HEK293 (cell line): ENCODE measurements around the gene VGLL4.
"Not testable (repeated sequence)": the region's sequence is repeated elsewhere in the genome, so short reads cannot be mapped to it uniquely, and the experiment has no call there.

Experiments
- CTCF ChIA-PET: fragments of 350-600 bp; formaldehyde crosslinking; extraction: SDS; loops from one replicate; lab custom pipeline; 2021; ENCODE audit warnings: antibody characterized with exemption; lab: Yijun Ruan, JAX
- POLR2A ChIA-PET: fragments of 300-600 bp; formaldehyde crosslinking; extraction: SDS; loops from one replicate; lab custom pipeline; 2020; ENCODE audit warnings: antibody characterized with exemption, inconsistent platforms; lab: Yijun Ruan, JAX
- H3K27ac ChIP-seq: fragments of 200-500 bp; sonication (Bioruptor generic); 2 replicates; pipeline ENCODE4 v1.5.1; 2014; ENCODE audit warnings: low read depth, low read length, control low read depth, inconsistent platforms; ENCODE audit errors: extremely low read depth
- H3K36me3 ChIP-seq, 2 experiments: fragments of 200-500 bp in 1 of 2; sonication (Bioruptor generic) in 1 of 2; 1 replicate in 1 of 2; 2 replicates in 1 of 2; pipeline ENCODE4 v1.5.1; 2014 to 2017; ENCODE audit warnings: inconsistent platforms in 2 of 2, low read length in 2 of 2; ENCODE audit not compliant: control insufficient read depth in 2 of 2, insufficient read depth in 1 of 2
- H3K4me1 ChIP-seq: fragments of 200-500 bp; sonication (Bioruptor generic); 2 replicates; pipeline ENCODE4 v1.5.1; 2014; ENCODE audit warnings: mild to moderate bottlenecking, low read length, inconsistent platforms; ENCODE audit not compliant: control insufficient read depth, insufficient read depth
- H3K4me3 ChIP-seq: 2 replicates; pipeline ENCODE4 v1.5.1; 2011; ENCODE audit warnings: low read depth, mild to moderate bottlenecking, control low read depth, low read length, moderate library complexity
- H3K9me3 ChIP-seq: fragments of 200-500 bp; sonication (Bioruptor generic); 2 replicates; pipeline ENCODE4 v1.5.1; 2014; ENCODE audit warnings: low read depth, low read length, inconsistent platforms; ENCODE audit not compliant: control insufficient read depth, insufficient read depth
- GFI1B ChIP-seq: fragments of 450-650 bp; formaldehyde crosslinking; IDR thresholded peaks from 2 replicates; pipeline ENCODE4 v1.5.1; 2016; ENCODE audit warnings: missing biosample characterization, missing genetic modification characterization
- GLIS1 ChIP-seq: fragments of 450-650 bp; formaldehyde crosslinking; IDR thresholded peaks from 2 replicates; pipeline ENCODE4 v1.5.1; 2016; ENCODE audit warnings: missing biosample characterization, missing genetic modification characterization
- KLF7 ChIP-seq: fragments of 450-650 bp; formaldehyde crosslinking; IDR thresholded peaks from 2 replicates; pipeline ENCODE4 v1.5.1; 2016; ENCODE audit warnings: missing biosample characterization, missing genetic modification characterization, borderline replicate concordance
- REPIN1 ChIP-seq: fragments of 450-650 bp; formaldehyde crosslinking; IDR thresholded peaks from 2 replicates; pipeline ENCODE4 v1.5.1; 2017; ENCODE audit warnings: missing biosample characterization, missing genetic modification characterization, low read depth
- SCRT2 ChIP-seq: fragments of 450-650 bp; formaldehyde crosslinking; IDR thresholded peaks from 2 replicates; pipeline ENCODE4 v1.5.1; 2016; ENCODE audit warnings: missing biosample characterization, missing genetic modification characterization
- SP3 ChIP-seq: fragments of 450-650 bp; formaldehyde crosslinking; IDR thresholded peaks from 2 replicates; pipeline ENCODE4 v1.5.1; 2016; ENCODE audit warnings: missing biosample characterization, missing genetic modification characterization
- SP7 ChIP-seq: fragments of 450-650 bp; formaldehyde crosslinking; IDR thresholded peaks from 2 replicates; pipeline ENCODE4 v1.5.1; 2016; ENCODE audit warnings: missing biosample characterization, missing genetic modification characterization
- WT1 ChIP-seq: fragments of 450-650 bp; formaldehyde crosslinking; IDR thresholded peaks from 2 replicates; pipeline ENCODE4 v1.5.1; 2016; ENCODE audit warnings: missing biosample characterization, missing genetic modification characterization
- YY1 ChIP-seq: fragments of 450-650 bp; formaldehyde crosslinking; IDR thresholded peaks from 2 replicates; pipeline ENCODE4 v1.5.1; 2018; ENCODE audit warnings: missing biosample characterization, missing genetic modification characterization
- ZBTB1 ChIP-seq: fragments of 450-650 bp; formaldehyde crosslinking; IDR thresholded peaks from 2 replicates; pipeline ENCODE4 v1.5.1; 2016; ENCODE audit warnings: missing biosample characterization, missing genetic modification characterization
- ZBTB17 ChIP-seq: fragments of 450-650 bp; formaldehyde crosslinking; IDR thresholded peaks from 2 replicates; pipeline ENCODE4 v1.5.1; 2016; ENCODE audit warnings: missing biosample characterization, missing genetic modification characterization
- ZFHX2 ChIP-seq: fragments of 450-650 bp; formaldehyde crosslinking; conservative IDR thresholded peaks from 2 replicates; pipeline ENCODE4 v1.5.1; 2016; ENCODE audit warnings: missing biosample characterization, missing genetic modification characterization
- ZNF10 ChIP-seq: fragments of 450-650 bp; formaldehyde crosslinking; IDR thresholded peaks from 2 replicates; pipeline ENCODE4 v1.5.1; 2017; ENCODE audit warnings: missing biosample characterization, missing genetic modification characterization
- ZNF133 ChIP-seq: fragments of 450-650 bp; formaldehyde crosslinking; IDR thresholded peaks from 2 replicates; pipeline ENCODE4 v1.5.1; 2016; ENCODE audit warnings: missing biosample characterization, missing genetic modification characterization
- ZNF157 ChIP-seq: fragments of 450-650 bp; formaldehyde crosslinking; IDR thresholded peaks from 2 replicates; pipeline ENCODE4 v1.5.1; 2016; ENCODE audit warnings: missing biosample characterization, missing genetic modification characterization
- ZNF16 ChIP-seq: fragments of 450-650 bp; formaldehyde crosslinking; IDR thresholded peaks from 2 replicates; pipeline ENCODE4 v1.5.1; 2016; ENCODE audit warnings: low read depth, missing biosample characterization, missing genetic modification characterization
- ZNF184 ChIP-seq: fragments of 450-650 bp; IDR thresholded peaks from 2 replicates; pipeline ENCODE4 v1.5.1; 2018; ENCODE audit warnings: missing biosample characterization, mild to moderate bottlenecking, missing genetic modification characterization
- ZNF239 ChIP-seq: fragments of 450-650 bp; formaldehyde crosslinking; IDR thresholded peaks from 2 replicates; pipeline ENCODE4 v1.5.1; 2016; ENCODE audit warnings: missing biosample characterization, missing genetic modification characterization
- ZNF335 ChIP-seq: fragments of 450-650 bp; formaldehyde crosslinking; conservative IDR thresholded peaks from 2 replicates; pipeline ENCODE4 v1.5.1; 2016; ENCODE audit warnings: missing biosample characterization, missing genetic modification characterization
- ZNF394 ChIP-seq: fragments of 450-650 bp; formaldehyde crosslinking; IDR thresholded peaks from 2 replicates; pipeline ENCODE4 v1.5.1; 2016; ENCODE audit warnings: missing biosample characterization, missing genetic modification characterization, mild to moderate bottlenecking, moderate library complexity, borderline replicate concordance
- ZNF433 ChIP-seq: fragments of 450-650 bp; formaldehyde crosslinking; IDR thresholded peaks from 2 replicates; pipeline ENCODE4 v1.5.1; 2016; ENCODE audit warnings: missing biosample characterization, missing genetic modification characterization, low read depth
- ZNF561 ChIP-seq: fragments of 450-650 bp; IDR thresholded peaks from 2 replicates; pipeline ENCODE4 v1.5.1; 2018; ENCODE audit warnings: missing biosample characterization, missing genetic modification characterization, borderline replicate concordance
- ZNF629 ChIP-seq: fragments of 450-650 bp; formaldehyde crosslinking; IDR thresholded peaks from 2 replicates; pipeline ENCODE4 v1.5.1; 2017; ENCODE audit warnings: missing biosample characterization, missing genetic modification characterization
- ZNF664 ChIP-seq: fragments of 450-650 bp; formaldehyde crosslinking; IDR thresholded peaks from 2 replicates; pipeline ENCODE4 v1.5.1; 2016; ENCODE audit warnings: missing biosample characterization, missing genetic modification characterization
- ZSCAN23 ChIP-seq: fragments of 450-650 bp; formaldehyde crosslinking; IDR thresholded peaks from 2 replicates; pipeline ENCODE4 v1.5.1; 2016; ENCODE audit warnings: missing biosample characterization, missing genetic modification characterization
- TF ChIP-seq, protein P1 (sequence below): fragments of 450-650 bp; formaldehyde crosslinking; IDR thresholded peaks from 2 replicates; pipeline ENCODE4 v1.5.1; 2016; ENCODE audit warnings: missing biosample characterization, missing genetic modification characterization

The VGLL4 gene

GRCh38 chr3:11513125-11513816 is 130.4 kb downstream of the VGLL4 start:
- H3K4me3 ChIP-seq, H3K9me3 ChIP-seq, H3K27ac ChIP-seq, POLR2A ChIA-PET, CTCF ChIA-PET, H3K36me3 ChIP-seq: not testable (repeated sequence)
- peaks cover 22% of the 10 kb centered on the region for H3K4me1 ChIP-seq

- H3K27ac ChIP-seq, result not testable (repeated sequence)
- peak; percentile 69 for TF ChIP-seq ZNF157
- TF ChIP-seq, all 188 proteins: peak for 1; not testable (repeated sequence) for 187
- H3K4me1 ChIP-seq, result peaks cover 26% of the 10 kb centered on the region
- H3K36me3 ChIP-seq, CTCF ChIA-PET, H3K9me3 ChIP-seq, POLR2A ChIA-PET, H3K4me3 ChIP-seq: not testable (repeated sequence)
Measured at GRCh38 chr3:11511606-11512005, 132.1 kb downstream of the VGLL4 start.

- TF ChIP-seq ZNF561 (tag by site-specific recombination) (no peak), ZNF16 (no peak), ZFHX2 (peak; percentile 29; the same call in 1 of the 2 replicates)
- H3K4me1 ChIP-seq, result peaks cover 26% of the 10 kb centered on the region
- no peaks in the 10 kb centered on the region for H3K36me3 ChIP-seq
- peak overlapping the region; percentile 90 for H3K27ac ChIP-seq
- H3K9me3 ChIP-seq, result no peaks in the 10 kb centered on the region
- CTCF ChIA-PET, result interaction anchor here (1.1 to 1.3 kb wide), 2 partner anchors 29 to 141 kb away, joined by 3 to 7 read pairs; no protein-coding TSS in a partner anchor
- POLR2A ChIA-PET, result no interaction called here
- no peak overlapping the region for H3K4me3 ChIP-seq
Measured at GRCh38 chr3:11510356-11510755, 133.4 kb downstream of the VGLL4 start.

DNA sequence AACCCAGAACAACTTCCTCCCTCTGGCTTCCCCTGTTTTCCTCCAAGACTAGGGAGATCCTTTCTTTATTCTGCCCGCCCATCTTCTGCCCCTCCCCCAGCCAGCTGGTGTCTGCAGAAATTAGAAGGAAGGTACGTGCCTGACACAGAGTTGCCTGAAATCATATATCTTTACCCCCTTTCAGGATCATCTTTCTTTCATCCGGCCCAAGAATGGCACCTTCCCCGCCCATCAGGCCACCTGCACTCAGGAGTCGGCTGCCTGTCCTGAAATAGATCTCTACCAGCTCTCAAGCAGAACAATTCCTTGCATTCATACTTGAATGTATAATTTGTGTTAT is 133.7 kb downstream of the VGLL4 start:
- peak overlapping the region; percentile 90 for H3K27ac ChIP-seq
- CTCF ChIA-PET, result interaction anchor here (1.1 to 1.3 kb wide), 2 partner anchors 29 to 141 kb away, joined by 3 to 7 read pairs; no protein-coding TSS in a partner anchor

More for the DNA sequence above, 133.7 kb downstream of the VGLL4 start:
- Histone ChIP-seq H3K36me3 (no peaks in the 10 kb centered on the region), H3K4me1 (peaks cover 26% of the 10 kb centered on the region), H3K4me3 (no peak overlapping the region), H3K9me3 (no peaks in the 10 kb centered on the region)
- TF ChIP-seq ZNF239 (no peak), GLIS1 (peak; percentile 7; the same call in 1 of the 2 replicates), ZNF335 (peak; percentile 2; the same call in 1 of the 2 replicates), ZNF433 (tag by site-specific recombination) (no peak), REPIN1 (tag by site-specific recombination) (peak; percentile 26; the same call in 1 of the 2 replicates), ZNF184 (no peak), SP3 (tag by site-specific recombination) (peak; percentile 29; the same call in 1 of the 2 replicates), ZNF664 (tag by site-specific recombination) (no peak), ZNF10 (no peak), YY1 (tag by site-specific recombination) (no peak), ZBTB1 (tag by site-specific recombination) (no peak), ZNF394 (tag by site-specific recombination) (no peak), WT1 (peak; percentile 24; the same call in 1 of the 2 replicates), GFI1B (tag by site-specific recombination) (no peak), KLF7 (no peak), SP7 (tag by site-specific recombination) (peak; percentile 72), ZSCAN23 (tag by site-specific recombination) (no peak), ZNF629 (tag by site-specific recombination) (no peak), ZBTB17 (peak; percentile 74), SCRT2 (tag by site-specific recombination) (no peak), ZNF133 (tag by site-specific recombination) (no peak)
- TF ChIP-seq, protein P1, sequence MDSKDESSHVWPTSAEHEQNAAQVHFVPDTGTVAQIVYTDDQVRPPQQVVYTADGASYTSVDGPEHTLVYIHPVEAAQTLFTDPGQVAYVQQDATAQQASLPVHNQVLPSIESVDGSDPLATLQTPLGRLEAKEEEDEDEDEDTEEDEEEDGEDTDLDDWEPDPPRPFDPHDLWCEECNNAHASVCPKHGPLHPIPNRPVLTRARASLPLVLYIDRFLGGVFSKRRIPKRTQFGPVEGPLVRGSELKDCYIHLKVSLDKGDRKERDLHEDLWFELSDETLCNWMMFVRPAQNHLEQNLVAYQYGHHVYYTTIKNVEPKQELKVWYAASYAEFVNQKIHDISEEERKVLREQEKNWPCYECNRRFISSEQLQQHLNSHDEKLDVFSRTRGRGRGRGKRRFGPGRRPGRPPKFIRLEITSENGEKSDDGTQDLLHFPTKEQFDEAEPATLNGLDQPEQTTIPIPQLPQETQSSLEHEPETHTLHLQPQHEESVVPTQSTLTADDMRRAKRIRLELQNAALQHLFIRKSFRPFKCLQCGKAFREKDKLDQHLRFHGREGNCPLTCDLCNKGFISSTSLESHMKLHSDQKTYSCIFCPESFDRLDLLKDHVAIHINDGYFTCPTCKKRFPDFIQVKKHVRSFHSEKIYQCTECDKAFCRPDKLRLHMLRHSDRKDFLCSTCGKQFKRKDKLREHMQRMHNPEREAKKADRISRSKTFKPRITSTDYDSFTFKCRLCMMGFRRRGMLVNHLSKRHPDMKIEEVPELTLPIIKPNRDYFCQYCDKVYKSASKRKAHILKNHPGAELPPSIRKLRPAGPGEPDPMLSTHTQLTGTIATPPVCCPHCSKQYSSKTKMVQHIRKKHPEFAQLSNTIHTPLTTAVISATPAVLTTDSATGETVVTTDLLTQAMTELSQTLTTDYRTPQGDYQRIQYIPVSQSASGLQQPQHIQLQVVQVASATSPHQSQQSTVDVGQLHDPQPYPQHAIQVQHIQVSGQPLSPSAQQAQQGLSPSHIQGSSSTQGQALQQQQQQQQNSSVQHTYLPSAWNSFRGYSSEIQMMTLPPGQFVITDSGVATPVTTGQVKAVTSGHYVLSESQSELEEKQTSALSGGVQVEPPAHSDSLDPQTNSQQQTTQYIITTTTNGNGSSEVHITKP (tag by site-specific recombination), result peak; percentile 93
- POLR2A ChIA-PET, result interaction anchor here (1.4 kb wide), 1 partner anchor 73 kb away, joined by 3 read pairs; no protein-coding TSS in a partner anchor
